GM12873 (cell line): ENCODE results near the gene SRPRB.

ENCODE experiments used
- TF ChIP-seq, protein P1 (sequence below): IDR thresholded peaks from 2 replicates; pipeline ENCODE4 v1.5.1; 2012; ENCODE audit warnings: low read depth, mild to moderate bottlenecking, moderate library complexity, low read length, control low read depth; ENCODE audit not compliant: insufficient read depth; ENCODE audit errors: missing control alignments

SRPRB gene

DNA sequence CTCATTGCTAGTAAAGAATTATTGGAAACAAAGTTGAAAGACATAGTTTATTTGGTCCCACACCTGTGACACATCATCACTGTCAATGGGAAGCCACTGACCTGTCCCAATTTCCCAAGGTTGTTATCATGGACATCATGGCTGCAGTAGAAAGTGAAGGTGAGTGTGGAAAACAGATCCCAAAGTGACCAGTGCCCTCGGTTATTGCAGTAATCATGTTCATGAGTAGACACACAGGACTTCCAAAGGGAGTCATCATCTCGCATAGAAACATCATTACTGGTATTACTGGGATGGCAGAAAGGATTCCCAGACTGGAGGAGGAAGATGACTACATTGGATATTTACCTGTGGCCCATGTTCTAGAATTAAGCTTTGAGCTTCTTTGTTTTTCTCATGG lies 44.7 kb upstream of the SRPRB start:
- TF ChIP-seq, protein P1, sequence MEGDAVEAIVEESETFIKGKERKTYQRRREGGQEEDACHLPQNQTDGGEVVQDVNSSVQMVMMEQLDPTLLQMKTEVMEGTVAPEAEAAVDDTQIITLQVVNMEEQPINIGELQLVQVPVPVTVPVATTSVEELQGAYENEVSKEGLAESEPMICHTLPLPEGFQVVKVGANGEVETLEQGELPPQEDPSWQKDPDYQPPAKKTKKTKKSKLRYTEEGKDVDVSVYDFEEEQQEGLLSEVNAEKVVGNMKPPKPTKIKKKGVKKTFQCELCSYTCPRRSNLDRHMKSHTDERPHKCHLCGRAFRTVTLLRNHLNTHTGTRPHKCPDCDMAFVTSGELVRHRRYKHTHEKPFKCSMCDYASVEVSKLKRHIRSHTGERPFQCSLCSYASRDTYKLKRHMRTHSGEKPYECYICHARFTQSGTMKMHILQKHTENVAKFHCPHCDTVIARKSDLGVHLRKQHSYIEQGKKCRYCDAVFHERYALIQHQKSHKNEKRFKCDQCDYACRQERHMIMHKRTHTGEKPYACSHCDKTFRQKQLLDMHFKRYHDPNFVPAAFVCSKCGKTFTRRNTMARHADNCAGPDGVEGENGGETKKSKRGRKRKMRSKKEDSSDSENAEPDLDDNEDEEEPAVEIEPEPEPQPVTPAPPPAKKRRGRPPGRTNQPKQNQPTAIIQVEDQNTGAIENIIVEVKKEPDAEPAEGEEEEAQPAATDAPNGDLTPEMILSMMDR: no peak

DNA sequence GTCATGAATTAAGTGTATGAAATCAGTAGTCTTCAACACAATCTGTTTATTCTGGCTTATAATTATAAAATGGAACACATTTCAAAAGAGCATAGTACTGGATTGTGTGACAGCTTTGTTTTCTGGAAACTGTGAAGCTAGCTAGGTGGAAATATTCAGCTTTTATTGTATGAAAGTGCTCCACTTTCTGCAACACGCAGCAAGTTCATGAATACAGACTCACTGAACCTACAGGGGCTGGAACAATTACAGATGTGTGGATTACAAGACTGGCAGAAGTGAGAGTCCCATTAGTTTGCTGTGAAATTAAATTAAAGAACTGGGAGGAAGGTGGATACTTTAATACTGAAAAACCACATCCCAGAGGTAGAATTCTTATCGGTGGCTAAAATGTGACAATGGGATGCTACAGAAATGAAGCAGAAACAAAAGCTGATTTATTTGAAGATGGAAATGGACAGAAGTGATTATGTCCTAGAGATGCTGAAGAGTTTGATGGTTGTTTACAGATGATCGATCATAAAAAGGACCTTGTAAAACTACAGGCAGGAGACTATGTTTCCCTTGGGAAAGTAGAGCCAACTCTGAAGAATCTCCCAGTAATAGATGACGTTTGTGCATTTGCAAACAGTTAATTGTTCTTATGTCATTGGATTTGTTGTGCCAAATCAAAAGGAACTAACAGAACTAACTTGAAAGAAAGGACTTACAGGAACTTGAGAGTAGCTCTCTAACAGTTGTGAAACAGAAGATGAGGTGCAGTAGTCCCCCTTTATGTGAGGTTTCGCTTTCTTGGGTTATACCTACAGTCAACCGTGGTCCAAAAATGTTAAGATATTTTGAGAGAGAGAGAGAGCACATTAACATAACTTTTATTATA lies 43.8 kb upstream of the SRPRB start:
- TF ChIP-seq, protein P1: no peak

DNA sequence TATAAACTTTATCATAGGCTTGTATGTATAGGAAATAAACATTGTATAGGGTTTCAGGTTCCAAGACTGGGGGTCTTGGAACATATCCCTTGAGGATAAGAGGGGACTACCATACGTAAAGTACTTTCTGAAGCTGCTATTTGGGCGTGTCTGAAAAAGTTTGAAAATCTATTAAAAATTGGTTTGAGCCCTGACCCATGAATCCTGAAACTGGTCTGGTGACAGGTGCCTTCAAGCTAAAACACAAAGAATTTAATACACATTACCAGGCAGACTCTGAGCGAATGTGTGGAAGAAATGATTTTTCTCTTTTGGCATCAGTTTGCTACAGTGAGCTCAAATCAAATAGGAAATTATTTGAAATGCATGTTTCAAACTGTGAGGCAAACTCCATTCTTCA lies 43.1 kb upstream of the SRPRB start:
- TF ChIP-seq, protein P1: no peak

DNA sequence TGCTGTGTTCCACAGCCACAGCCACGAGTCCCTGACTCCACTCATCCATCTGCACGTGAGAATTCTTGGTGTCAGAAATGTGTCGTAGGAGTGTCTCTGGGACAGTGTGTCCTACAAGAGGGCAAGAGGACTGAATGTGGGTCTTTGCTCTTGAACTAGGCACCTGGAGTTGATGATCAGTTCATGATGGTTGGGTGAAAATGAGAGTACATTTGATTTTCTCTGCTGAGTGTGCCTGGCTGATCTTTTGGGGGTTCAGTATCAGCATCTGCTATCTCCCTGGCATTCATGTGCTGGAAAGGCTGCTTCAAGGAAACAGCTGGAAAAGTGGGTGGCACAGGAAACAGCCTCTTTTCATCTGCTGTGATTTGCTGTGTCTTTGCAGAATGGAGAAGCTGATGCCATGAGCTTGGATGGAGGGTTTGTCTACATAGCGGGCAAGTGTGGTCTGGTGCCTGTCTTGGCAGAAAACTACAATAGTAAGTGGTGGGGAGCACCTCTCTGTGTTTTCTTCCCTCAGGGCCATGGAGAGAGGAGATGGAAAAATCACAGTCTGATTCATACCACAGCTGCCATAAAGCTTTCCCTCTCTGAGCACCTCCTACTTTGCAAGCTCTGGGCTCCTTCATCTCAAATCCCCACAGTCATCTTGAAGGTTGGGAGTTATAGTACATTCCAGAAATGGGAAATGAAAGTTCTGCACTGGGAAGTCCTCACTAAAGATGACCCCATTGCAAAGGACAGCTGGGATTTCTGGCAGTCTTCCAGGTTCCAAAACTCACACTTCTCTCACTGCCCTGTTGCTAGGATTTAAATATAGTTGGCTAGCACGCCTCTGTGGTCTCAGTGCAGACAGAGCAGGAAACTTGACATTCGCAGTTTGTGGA lies 41.6 kb upstream of the SRPRB start:
- TF ChIP-seq, protein P1: no peak

DNA sequence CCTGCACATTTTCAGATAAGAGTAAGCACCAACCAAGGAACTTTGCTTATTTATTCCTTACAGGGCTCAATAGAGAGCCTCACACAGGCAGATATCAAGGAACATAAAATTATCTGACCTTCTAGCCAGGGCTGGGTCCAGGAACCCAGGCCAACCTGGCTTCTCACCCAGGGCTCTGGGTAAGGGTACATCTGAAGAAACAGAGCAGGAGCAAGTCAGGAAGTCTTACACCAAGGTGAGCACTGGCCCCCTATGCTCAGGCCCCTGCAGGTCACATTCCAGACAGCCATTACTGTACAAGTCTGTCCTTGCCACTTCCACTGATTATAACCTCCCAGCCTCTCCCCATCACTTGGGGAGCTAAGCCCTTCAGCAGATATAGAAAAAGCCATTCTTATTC lies 40.4 kb upstream of the SRPRB start:
- TF ChIP-seq, protein P1: no peak

DNA sequence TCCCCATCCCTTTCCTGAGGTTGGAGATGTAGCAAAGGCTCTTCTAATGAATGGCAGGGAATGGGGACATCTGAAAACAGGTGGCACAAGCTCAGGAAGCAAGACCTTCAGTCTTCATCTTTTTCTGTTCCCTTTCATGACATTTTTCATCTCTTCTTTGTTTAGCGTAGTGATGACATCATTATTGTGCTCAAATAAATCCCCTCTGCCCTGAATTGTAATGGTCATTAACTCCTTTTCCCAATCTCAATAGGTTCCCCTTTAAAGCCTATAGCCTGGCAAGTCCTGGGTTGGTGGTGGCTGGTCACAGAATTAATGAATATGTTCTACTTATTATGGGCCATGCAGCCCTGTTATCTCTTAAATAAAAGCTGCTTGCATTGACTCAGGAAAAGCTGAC lies 38.0 kb upstream of the SRPRB start:
- TF ChIP-seq, protein P1: no peak

DNA sequence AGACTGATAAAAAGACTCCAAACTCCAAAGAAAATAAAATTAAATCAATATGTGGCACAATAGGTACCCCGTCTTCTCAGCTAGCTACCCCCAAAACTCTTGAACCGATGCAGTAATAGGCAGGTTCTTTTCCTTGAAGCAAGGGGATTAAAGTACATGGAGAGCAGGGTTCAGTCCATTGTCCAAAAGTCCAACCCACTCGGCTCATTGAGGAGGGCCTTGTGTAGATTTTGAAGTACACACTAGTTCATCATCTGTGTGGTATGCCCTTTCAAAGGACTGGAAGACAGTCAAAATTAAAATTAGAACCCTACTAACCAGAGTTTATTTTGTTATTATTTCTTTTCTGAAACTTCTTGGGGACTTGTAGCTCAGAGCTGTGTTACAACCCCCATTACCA lies 36.1 kb upstream of the SRPRB start:
- TF ChIP-seq, protein P1: no peak
